WTC11 (cell line): ENCODE measurements around the gene WDPCP.
A peak's percentile ranks its signal among the peaks of the same experiment; 100 is the strongest.

Experiments
- CBFB ChIP-seq: sonication (generic); formaldehyde crosslinking; IDR thresholded peaks from 2 replicates; pipeline ENCODE4 v1.8.1; 2022; ENCODE audit warnings: mild to moderate bottlenecking, low read depth, missing genetic modification reagents
- CREB1 ChIP-seq: sonication (generic); formaldehyde crosslinking; IDR thresholded peaks from 2 replicates; pipeline ENCODE4 v1.8.0; 2023; ENCODE audit warnings: mild to moderate bottlenecking, missing genetic modification reagents
- CTCF ChIP-seq: fragments of 200-600 bp; IDR thresholded peaks from 2 replicates; pipeline ENCODE4 v1.8.0; 2022; ENCODE audit warnings: antibody characterized with exemption
- E2F1 ChIP-seq: sonication (generic); formaldehyde crosslinking; IDR thresholded peaks from 2 replicates; pipeline ENCODE4 v1.8.0; 2022; ENCODE audit warnings: mild to moderate bottlenecking, missing genetic modification reagents
- ELF4 ChIP-seq: sonication (generic); formaldehyde crosslinking; IDR thresholded peaks from 2 replicates; pipeline ENCODE4 v1.8.1; 2022; ENCODE audit warnings: low read depth, mild to moderate bottlenecking, moderate library complexity, missing genetic modification reagents
- FOXP4 ChIP-seq: sonication (generic); formaldehyde crosslinking; IDR thresholded peaks from 2 replicates; pipeline ENCODE4 v1.8.0; 2022; ENCODE audit warnings: mild to moderate bottlenecking, missing genetic modification reagents
- GABPB1 ChIP-seq: sonication (generic); formaldehyde crosslinking; IDR thresholded peaks from 2 replicates; pipeline ENCODE4 v1.8.1; 2023; ENCODE audit warnings: mild to moderate bottlenecking, missing genetic modification reagents
- IRF2 ChIP-seq: sonication (generic); formaldehyde crosslinking; IDR thresholded peaks from 2 replicates; pipeline ENCODE4 v1.8.0; 2022; ENCODE audit warnings: low read depth, missing genetic modification reagents, borderline replicate concordance
- NR2C2 ChIP-seq: sonication (generic); formaldehyde crosslinking; IDR thresholded peaks from 2 replicates; pipeline ENCODE4 v1.8.0; 2022; ENCODE audit warnings: mild to moderate bottlenecking, missing genetic modification reagents
- OVOL2 ChIP-seq: fragments of 250-450 bp; sonication (Bioruptor Pico); IDR thresholded peaks from 2 replicates; pipeline ENCODE4 v1.9.0; 2021; ENCODE audit warnings: mild to moderate bottlenecking, borderline replicate concordance
- SP1 ChIP-seq: sonication (generic); formaldehyde crosslinking; conservative IDR thresholded peaks from 2 replicates; pipeline ENCODE4 v1.8.1; 2022; ENCODE audit warnings: missing genetic modification reagents
- ZNF232 ChIP-seq: sonication (generic); formaldehyde crosslinking; IDR thresholded peaks from 2 replicates; pipeline ENCODE4 v1.8.0; 2022; ENCODE audit warnings: mild to moderate bottlenecking, missing genetic modification reagents
- TF ChIP-seq, protein P1 (sequence below): sonication (generic); formaldehyde crosslinking; IDR thresholded peaks from 2 replicates; pipeline ENCODE4 v1.8.0; 2022; ENCODE audit warnings: mild to moderate bottlenecking, missing genetic modification reagents

- peak; percentile 35; the same call in 1 of the 2 replicates for TF ChIP-seq CTCF
- no peak for TF ChIP-seq SP1
- no peak for TF ChIP-seq NR2C2 (CRISPR knock-in tag)
- no peak for TF ChIP-seq CREB1
- TF ChIP-seq ELF4 (CRISPR knock-in tag): no peak
- no peak for TF ChIP-seq CBFB (CRISPR knock-in tag)
- TF ChIP-seq FOXP4 (CRISPR knock-in tag): no peak
- no peak for TF ChIP-seq E2F1 (CRISPR knock-in tag)
- no peak for TF ChIP-seq OVOL2 (CRISPR knock-in tag)
- no peak for TF ChIP-seq IRF2 (CRISPR knock-in tag)
- TF ChIP-seq ZNF232 (CRISPR knock-in tag): no peak
- no peak for TF ChIP-seq GABPB1 (CRISPR knock-in tag)
- TF ChIP-seq, protein P1, sequence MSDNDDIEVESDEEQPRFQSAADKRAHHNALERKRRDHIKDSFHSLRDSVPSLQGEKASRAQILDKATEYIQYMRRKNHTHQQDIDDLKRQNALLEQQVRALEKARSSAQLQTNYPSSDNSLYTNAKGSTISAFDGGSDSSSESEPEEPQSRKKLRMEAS (CRISPR knock-in tag): no peak
Observed at GRCh38 chr2:63488118-63488713, 100.1 kb downstream of the WDPCP start.
